ENCODE measurements around the gene PSMA6.

GRCh38 chr14:35362450-35362849 lies 70.3 kb downstream of the PSMA6 start:
- no peak for TF ChIP-seq ZNF274 (IDR thresholded peaks at IDR 0.05; ENCODE audit: low read length)
- TF ChIP-seq ZNF274 (tag by site-specific recombination; IDR thresholded peaks at IDR 0.05; ENCODE audit: borderline replicate concordance) = no peak
- no peak for TF ChIP-seq PRDM1 (tag by site-specific recombination; IDR thresholded peaks at IDR 0.05)
- no peak for TF ChIP-seq GFI1B (tag by site-specific recombination; IDR thresholded peaks at IDR 0.05)
- TF ChIP-seq ZNF404 (tag by site-specific recombination; IDR thresholded peaks at IDR 0.05) = no peak
- TF ChIP-seq ATF2 (tag by site-specific recombination; IDR thresholded peaks at IDR 0.05; ENCODE audit: low read depth) = no peak
- TF ChIP-seq CTCF (tag by site-specific recombination; IDR thresholded peaks at IDR 0.05) = no peak
